ENCODE data around the gene FAM177A1. TPM values are rescaled to one million over a fixed set of nuclear protein-coding genes. Genes with fewer than 3 reads are reported as not detected.

FAM177A1 gene
- total and polyA plus RNA-seq, 9 of the 15 experiments (the other 6 are each of a cell fraction or from before 2014, with no cell fraction given), result 7.7 to 36.2 (median 29.9) TPM

- TF ChIP-seq GTF2B (IDR thresholded peaks at IDR 0.05; ENCODE audit: extremely low read depth, insufficient read length), result no peak
- TF ChIP-seq, protein P1, sequence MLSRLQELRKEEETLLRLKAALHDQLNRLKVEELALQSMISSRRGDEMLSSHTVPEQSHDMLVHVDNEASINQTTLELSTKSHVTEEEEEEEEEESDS (CRISPR knock-in tag; IDR thresholded peaks at IDR 0.05), result no peak
- TF ChIP-seq CCNT2 (IDR thresholded peaks at IDR 0.05; ENCODE audit: borderline replicate concordance, extremely low read depth, insufficient read length, low read depth, low read length), result peak; percentile 22
- TF ChIP-seq RREB1 (CRISPR knock-in tag; IDR thresholded peaks at IDR 0.05), result no peak
- peak; percentile 55 for TF ChIP-seq ATF7 (IDR thresholded peaks at IDR 0.05)
- no peak for TF ChIP-seq ZNF717 (CRISPR knock-in tag; IDR thresholded peaks at IDR 0.05)
- TF ChIP-seq ELF2 (CRISPR knock-in tag; IDR thresholded peaks at IDR 0.05), result peak; percentile 96
- peak; percentile 38; the same call in 1 of the 2 replicates for TF ChIP-seq RNF2 (IDR thresholded peaks at IDR 0.05)
- TF ChIP-seq, protein P2, sequence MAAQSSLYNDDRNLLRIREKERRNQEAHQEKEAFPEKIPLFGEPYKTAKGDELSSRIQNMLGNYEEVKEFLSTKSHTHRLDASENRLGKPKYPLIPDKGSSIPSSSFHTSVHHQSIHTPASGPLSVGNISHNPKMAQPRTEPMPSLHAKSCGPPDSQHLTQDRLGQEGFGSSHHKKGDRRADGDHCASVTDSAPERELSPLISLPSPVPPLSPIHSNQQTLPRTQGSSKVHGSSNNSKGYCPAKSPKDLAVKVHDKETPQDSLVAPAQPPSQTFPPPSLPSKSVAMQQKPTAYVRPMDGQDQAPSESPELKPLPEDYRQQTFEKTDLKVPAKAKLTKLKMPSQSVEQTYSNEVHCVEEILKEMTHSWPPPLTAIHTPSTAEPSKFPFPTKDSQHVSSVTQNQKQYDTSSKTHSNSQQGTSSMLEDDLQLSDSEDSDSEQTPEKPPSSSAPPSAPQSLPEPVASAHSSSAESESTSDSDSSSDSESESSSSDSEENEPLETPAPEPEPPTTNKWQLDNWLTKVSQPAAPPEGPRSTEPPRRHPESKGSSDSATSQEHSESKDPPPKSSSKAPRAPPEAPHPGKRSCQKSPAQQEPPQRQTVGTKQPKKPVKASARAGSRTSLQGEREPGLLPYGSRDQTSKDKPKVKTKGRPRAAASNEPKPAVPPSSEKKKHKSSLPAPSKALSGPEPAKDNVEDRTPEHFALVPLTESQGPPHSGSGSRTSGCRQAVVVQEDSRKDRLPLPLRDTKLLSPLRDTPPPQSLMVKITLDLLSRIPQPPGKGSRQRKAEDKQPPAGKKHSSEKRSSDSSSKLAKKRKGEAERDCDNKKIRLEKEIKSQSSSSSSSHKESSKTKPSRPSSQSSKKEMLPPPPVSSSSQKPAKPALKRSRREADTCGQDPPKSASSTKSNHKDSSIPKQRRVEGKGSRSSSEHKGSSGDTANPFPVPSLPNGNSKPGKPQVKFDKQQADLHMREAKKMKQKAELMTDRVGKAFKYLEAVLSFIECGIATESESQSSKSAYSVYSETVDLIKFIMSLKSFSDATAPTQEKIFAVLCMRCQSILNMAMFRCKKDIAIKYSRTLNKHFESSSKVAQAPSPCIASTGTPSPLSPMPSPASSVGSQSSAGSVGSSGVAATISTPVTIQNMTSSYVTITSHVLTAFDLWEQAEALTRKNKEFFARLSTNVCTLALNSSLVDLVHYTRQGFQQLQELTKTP (IDR thresholded peaks at IDR 0.05; ENCODE audit: low read depth in 1 of 2, partially characterized antibody in 2 of 2), result peak; percentile 32 to 83
- TF ChIP-seq MXI1 (IDR thresholded peaks at IDR 0.05; ENCODE audit: low read depth, low read length), result no peak
- no peak for TF ChIP-seq ZNF57 (CRISPR knock-in tag; IDR thresholded peaks at IDR 0.05)
- no peak for TF ChIP-seq KLF16 (IDR thresholded peaks at IDR 0.05)
- TF ChIP-seq TCF7L2 (IDR thresholded peaks at IDR 0.05; ENCODE audit: low read depth, low read length), result no peak
- TF ChIP-seq E2F1 (CRISPR knock-in tag; IDR thresholded peaks at IDR 0.05), result peak; percentile 78; the same call in 1 of the 2 replicates
These were observed 76.0 kb downstream of the FAM177A1 start, which contains the start of the genes PPP2R3C and PRORP (continued) for GRCh38 chr14:35121887-35122695.

Data from K562 (cell line).